ENCODE data around the gene SPATS1.

The SPATS1 gene

DNA sequence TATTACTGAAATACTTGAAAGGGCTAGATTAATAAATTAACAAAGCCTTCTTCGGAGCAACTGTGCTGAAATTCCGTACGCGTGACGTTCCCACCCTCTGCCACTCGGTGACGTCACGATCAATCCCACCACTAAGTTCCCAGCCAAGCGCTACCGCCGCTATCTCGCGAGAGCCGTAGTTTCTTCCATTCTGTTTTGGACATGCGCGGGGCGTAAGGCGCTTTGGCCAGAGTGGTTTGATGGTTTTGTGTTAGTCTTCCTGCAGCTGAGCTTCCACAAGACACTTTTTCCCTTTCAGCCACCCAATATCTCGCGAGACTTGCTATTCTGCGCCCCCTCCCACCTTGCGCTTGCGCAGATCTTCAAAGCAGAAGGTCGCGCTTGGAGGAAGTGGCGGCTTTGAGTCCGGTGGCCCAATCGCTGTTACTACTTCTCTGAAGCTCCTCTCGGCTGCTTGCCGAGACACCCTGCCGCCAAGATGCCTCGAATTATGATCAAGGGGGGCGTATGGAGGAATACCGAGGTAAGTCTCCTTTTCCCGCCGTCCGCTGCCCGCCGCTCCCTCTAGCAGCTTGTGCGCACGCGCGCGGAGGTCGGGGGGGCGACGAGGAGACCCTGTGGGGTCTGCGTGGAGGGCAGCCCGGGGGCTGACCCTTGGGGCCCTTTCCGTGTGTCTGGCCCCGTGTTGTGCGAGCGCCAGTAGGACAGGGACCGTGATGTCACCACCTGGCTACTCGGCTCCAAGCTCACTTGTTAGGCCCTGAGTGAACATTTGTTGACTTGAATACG is 45.1 kb downstream of the SPATS1 start, which contains the start of gene CDC5L:
TSS of gene CDC5L (plus strand) at position 361 of the 789 bp plus-strand sequence. CDS start at position 479, 118 bp downstream.
- peak; percentile 86 to 90 for DNase-seq (ENCODE audit: low read depth in 2 of 2)

DNA sequence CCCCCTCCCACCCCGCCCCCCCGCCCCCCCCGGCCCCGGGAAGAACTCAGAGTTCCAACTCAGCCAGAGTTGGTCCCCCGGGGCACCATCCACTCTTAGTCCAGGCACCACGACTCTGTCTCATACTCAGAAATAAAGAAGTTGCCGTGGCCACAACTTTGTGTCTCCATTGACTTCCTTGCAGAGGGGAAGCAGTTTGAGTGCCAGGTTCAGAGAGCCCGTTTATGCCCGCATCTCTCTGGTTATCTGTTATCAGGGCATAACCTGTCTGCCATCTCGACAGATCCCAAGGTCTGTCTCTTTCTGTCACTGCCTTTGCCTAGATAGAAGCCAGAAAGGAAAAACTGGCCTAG is 45.7 kb downstream of the SPATS1 start:
- no peak for DNase-seq (ENCODE audit: low read depth in 2 of 2)

DNA sequence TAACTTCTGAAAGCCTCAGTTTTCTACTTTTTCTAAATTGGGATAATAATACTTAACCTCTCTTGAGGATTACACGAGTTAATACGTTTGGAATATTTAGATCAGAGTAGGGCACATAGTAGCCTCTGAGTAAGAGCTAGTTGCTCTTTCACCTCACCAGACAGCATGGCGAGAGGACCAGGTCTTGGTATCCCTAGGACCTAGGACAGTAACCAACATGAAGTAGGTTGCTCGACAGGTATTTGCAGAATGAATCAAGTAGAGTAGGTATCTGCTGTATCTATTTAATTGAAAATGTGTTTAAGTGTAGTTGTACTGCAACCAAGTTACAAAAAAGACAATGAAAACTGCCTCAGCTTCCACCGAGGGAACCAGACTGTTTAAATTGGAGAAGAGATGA is 46.4 kb downstream of the SPATS1 start:
- DNase-seq (ENCODE audit: low read depth in 2 of 2): no peak

DNA sequence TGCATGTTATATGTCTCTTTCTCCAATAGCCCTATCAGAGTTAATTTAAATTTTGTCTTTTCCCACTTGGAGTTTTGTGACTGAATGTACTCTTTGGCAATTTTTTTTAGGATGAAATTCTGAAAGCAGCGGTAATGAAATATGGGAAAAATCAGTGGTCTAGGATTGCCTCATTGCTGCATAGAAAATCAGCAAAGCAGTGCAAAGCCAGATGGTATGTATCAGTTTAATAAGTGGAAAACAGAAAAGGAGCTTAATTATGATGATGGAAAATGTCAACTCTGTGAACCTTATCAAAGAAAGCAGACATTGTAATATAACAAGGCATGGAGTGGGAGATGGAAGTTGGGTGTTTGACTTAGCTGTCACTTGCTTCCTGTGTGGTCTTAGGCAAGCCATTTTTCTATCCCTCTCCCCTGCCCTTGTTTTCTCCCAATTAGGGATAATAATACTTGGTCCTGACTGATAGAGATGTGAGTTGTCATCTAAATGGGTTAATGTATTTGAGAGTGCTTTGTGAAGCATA is 47.8 kb downstream of the SPATS1 start:
- DNase-seq (ENCODE audit: low read depth in 2 of 2): no peak

Data from stimulated activated CD4-positive, alpha-beta T cell treated with anti-CD3 and anti-CD28 coated beads, Interleukin-12 subunit alpha, Interleukin-12 subunit beta, amount 100 ng/mL, for 24 hours (primary cell).